ENCODE results near the gene CARD11. TPM values are rescaled to one million over a fixed set of nuclear protein-coding genes. Genes with fewer than 3 reads are reported as not detected.

CARD11 gene
- total RNA-seq, 4 donors from 2014 or later, result 0.96 to 47.5 (median 6.6) TPM

GRCh38 chr7:2936891-2937580, 106.6 kb downstream of the CARD11 start:
- no peak overlapping the region for H3K27ac ChIP-seq
- in situ Hi-C loops (cut with MboI; ENCODE audit: low pct_ligation_motif_present in 1 of 4, low pct_unique_long_range_greater_than_20kb in 1 of 4, low sequenced_read_pairs in 3 of 4) (no loop called here), intact Hi-C loops (cut with DNase I; ENCODE audit: low total_unique reads) (no loop called here)
- no peaks in the 10 kb centered on the region for H3K4me1 ChIP-seq
- WGBS, 2 donors (ENCODE audit: low coverage in 1 of 2), result 90% methylated on average over 29 of the region's 29 CpGs; no CpG with 5 or more reads in 1 of the 2 donors
- TF ChIP-seq EP300 (IDR thresholded peaks at IDR 0.05; ENCODE audit: low read depth) (no peak), POLR2A (IDR thresholded peaks at IDR 0.05) (no peak), CTCF (IDR thresholded peaks at IDR 0.05) (no peak), POLR2AphosphoS5 (IDR thresholded peaks at IDR 0.05) (no peak)
- no peaks in the 10 kb centered on the region for H3K27me3 ChIP-seq
- H3K36me3 ChIP-seq, result no peaks in the 10 kb centered on the region
- no peaks in the 10 kb centered on the region for H3K9me3 ChIP-seq
- no peak for DNase-seq
- no peak overlapping the region for H3K4me3 ChIP-seq

GRCh38 chr7:2936301-2936700, 107.4 kb downstream of the CARD11 start:
- in situ Hi-C loops (cut with MboI; ENCODE audit: low pct_ligation_motif_present in 1 of 4, low pct_unique_long_range_greater_than_20kb in 1 of 4, low sequenced_read_pairs in 3 of 4) (no loop called here), intact Hi-C loops (cut with DNase I; ENCODE audit: low total_unique reads) (no loop called here)
- no peaks in the 10 kb centered on the region for H3K27me3 ChIP-seq
- H3K36me3 ChIP-seq, result no peaks in the 10 kb centered on the region
- H3K27ac ChIP-seq, result no peak overlapping the region
- DNase-seq, result no peak
- no peaks in the 10 kb centered on the region for H3K9me3 ChIP-seq
- WGBS, 2 donors (ENCODE audit: low coverage in 1 of 2), result 86 to 89% methylated on average over 8 of the region's 8 CpGs
- TF ChIP-seq EP300 (IDR thresholded peaks at IDR 0.05; ENCODE audit: low read depth) (no peak), POLR2A (IDR thresholded peaks at IDR 0.05) (no peak), POLR2AphosphoS5 (IDR thresholded peaks at IDR 0.05) (no peak), CTCF (IDR thresholded peaks at IDR 0.05) (no peak)
- H3K4me1 ChIP-seq, result no peaks in the 10 kb centered on the region
- H3K4me3 ChIP-seq, result no peak overlapping the region

GRCh38 chr7:2934984-2935740, 108.5 kb downstream of the CARD11 start:
- WGBS, 2 donors (ENCODE audit: low coverage in 1 of 2), result 92 to 100% methylated on average over 4 to 20 of the region's 20 CpGs
- DNase-seq, result no peak
- H3K9me3 ChIP-seq, result no peaks in the 10 kb centered on the region
- intact Hi-C loops (cut with DNase I; ENCODE audit: low total_unique reads), result no loop called here
- no peak overlapping the region for H3K27ac ChIP-seq
- no peaks in the 10 kb centered on the region for H3K4me1 ChIP-seq
- no peaks in the 10 kb centered on the region for H3K27me3 ChIP-seq
- no peaks in the 10 kb centered on the region for H3K36me3 ChIP-seq
- no peak overlapping the region for H3K4me3 ChIP-seq
- in situ Hi-C loops (cut with MboI; ENCODE audit: low pct_ligation_motif_present in 1 of 4, low pct_unique_long_range_greater_than_20kb in 1 of 4, low sequenced_read_pairs in 3 of 4), result no loop called here
- no peak for TF ChIP-seq EP300 (IDR thresholded peaks at IDR 0.05; ENCODE audit: low read depth)
- no peak for TF ChIP-seq POLR2AphosphoS5 (IDR thresholded peaks at IDR 0.05)
- no peak for TF ChIP-seq POLR2A (IDR thresholded peaks at IDR 0.05)
- TF ChIP-seq CTCF (IDR thresholded peaks at IDR 0.05), result no peak

GRCh38 chr7:2934211-2934731, 109.4 kb downstream of the CARD11 start:
- H3K27me3 ChIP-seq, result peaks cover under 1% of the 10 kb centered on the region
- H3K4me1 ChIP-seq, result no peaks in the 10 kb centered on the region
- in situ Hi-C loops (cut with MboI; ENCODE audit: low pct_ligation_motif_present in 1 of 4, low pct_unique_long_range_greater_than_20kb in 1 of 4, low sequenced_read_pairs in 3 of 4) (no loop called here), intact Hi-C loops (cut with DNase I; ENCODE audit: low total_unique reads) (no loop called here)
- DNase-seq, result no peak
- no peak overlapping the region for H3K27ac ChIP-seq
- 70 to 87% methylated on average over 2 to 15 of the region's 15 CpGs for WGBS, 2 donors (ENCODE audit: low coverage in 1 of 2)
- H3K9me3 ChIP-seq, result no peaks in the 10 kb centered on the region
- no peak for TF ChIP-seq EP300 (IDR thresholded peaks at IDR 0.05; ENCODE audit: low read depth)
- no peak for TF ChIP-seq POLR2AphosphoS5 (IDR thresholded peaks at IDR 0.05)
- no peak for TF ChIP-seq POLR2A (IDR thresholded peaks at IDR 0.05)
- no peak for TF ChIP-seq CTCF (IDR thresholded peaks at IDR 0.05)
- H3K4me3 ChIP-seq, result no peak overlapping the region
- H3K36me3 ChIP-seq, result no peaks in the 10 kb centered on the region
